Left lung (tissue), 14 donors: ENCODE results near the gene BMPR2. TPM values are rescaled to one million over a fixed set of nuclear protein-coding genes. Genes with fewer than 3 reads are reported as not detected.

Source experiments
- ATAC-seq: fragments of 200-7000 bp; cut with Tn5 transposase; one replicate; pipeline ENCODE4 v1.9.1; 2020; ENCODE audit warnings: moderate library complexity
- DNase-seq, 4 donors: peaks; one replicate each; pipeline ENCODE4 v3.0.0-alpha.2; 2013 to 2020
- H3K27ac ChIP-seq, 2 donors: fragments of 200-600 bp; sonication (generic) in 1 of 2; one replicate each; pipeline versions ENCODE4 v1.5.0 to v1.8.0; 2020 to 2021
- H3K27me3 ChIP-seq, 2 donors: fragments of 200-600 bp; sonication (generic) in 1 of 2; one replicate each; pipeline versions ENCODE4 v1.5.0 to v1.8.0; 2020 to 2021
- H3K36me3 ChIP-seq, 2 donors: fragments of 200-600 bp; sonication (generic) in 1 of 2; one replicate each; pipeline versions ENCODE4 v1.5.0 to v1.8.0; 2020 to 2021
- H3K4me1 ChIP-seq, 2 donors: fragments of 200-600 bp; one replicate each; pipeline ENCODE4 v1.8.0; 2021
- H3K4me3 ChIP-seq, 2 donors: fragments of 200-600 bp; sonication (generic) in 1 of 2; one replicate each; pipeline versions ENCODE4 v1.5.0 to v1.8.0; 2020 to 2021; ENCODE audit warnings: mild to moderate bottlenecking in 1 of 2
- H3K9me3 ChIP-seq, 2 donors: fragments of 200-600 bp; sonication (generic) in 1 of 2; one replicate each; pipeline versions ENCODE4 v1.5.0 to v1.8.0; 2020 to 2021
- CTCF ChIP-seq, 2 donors: fragments of 200-600 bp; sonication (generic) in 1 of 2; IDR thresholded peaks; one replicate each; pipeline versions ENCODE4 v1.5.0 to v1.8.0; 2021; ENCODE audit warnings: antibody characterized with exemption in 2 of 2
- intact Hi-C, 2 donors: fragments of 100-400 bp; cut with DNase I; formaldehyde crosslinking; loops; one replicate each; pipeline versions ENCODE4 v1.11.2 to v1.14.2; 2022
- long read RNA-seq, 12 donors: library from polyadenylated mRNA in 2 of 12; unstranded in 2 of 12; transcript quantifications; one replicate each; pipeline ENCODE4 v2.0.0 and lab custom pipeline, GENCODE V29; 2019 to 2026
- polyA plus RNA-seq, 6 donors: library from polyadenylated mRNA; unstranded; fragments of 120-200 nt; gene quantifications; one replicate each; pipeline ENCODE4 v1.2.1, GENCODE V29; 2013; ENCODE audit not compliant: insufficient read length in 6 of 6
- total RNA-seq, 2 donors: library from RNA; stranded (reverse); fragmentation: NEBNext Ultra II Directional; extraction: Animal tissue kit (Norgen Biotek cat#: 25700); gene quantifications; one replicate each; pipeline ENCODE4 v1.2.1, GENCODE V29; 2021
- donor health status: DM: no; HTN: yes; CAD: no.
- donor health status: DM: no; HTN: no; CAD: no.

BMPR2 gene
- total RNA-seq (10 to 100 TPM; 88.7 to 99.7 TPM), polyA plus RNA-seq (10 to 100 TPM; 68.3 to 89.3 (median 77.3) TPM)
- long read RNA-seq, donor 1, partial matches to known transcripts: 23 of 23 reads
- long read RNA-seq, donor 1, other reads (novel, unspliced or antisense): 0 of 23 reads
- long read RNA-seq, donor 2, full-length matches to known transcripts: 2 of 30 reads
- long read RNA-seq, donor 2, partial matches to known transcripts: 28 of 30 reads
- long read RNA-seq, donor 2, other reads (novel, unspliced or antisense): 0 of 30 reads
- long read RNA-seq, donor 3, full-length matches to known transcripts: 3 of 8 reads
- long read RNA-seq, donor 3, partial matches to known transcripts: 5 of 8 reads
- long read RNA-seq, donor 3, other reads (novel, unspliced or antisense): 0 of 8 reads
- long read RNA-seq, donor 4, partial matches to known transcripts: 0 of 2 reads
- long read RNA-seq, donor 4, other reads (novel, unspliced or antisense): 2 of 2 reads
- long read RNA-seq, donor 5, partial matches to known transcripts: 23 of 23 reads
- long read RNA-seq, donor 5, other reads (novel, unspliced or antisense): 0 of 23 reads
- long read RNA-seq, donor 6, full-length matches to known transcripts: 1 of 17 reads
- long read RNA-seq, donor 6, partial matches to known transcripts: 16 of 17 reads
- long read RNA-seq, donor 6, other reads (novel, unspliced or antisense): 0 of 17 reads
- long read RNA-seq, donor 7, partial matches to known transcripts: 8 of 8 reads
- long read RNA-seq, donor 7, other reads (novel, unspliced or antisense): 0 of 8 reads
- long read RNA-seq, donor 8, full-length matches to known transcripts: 1 of 24 reads
- long read RNA-seq, donor 8, partial matches to known transcripts: 23 of 24 reads
- long read RNA-seq, donor 8, other reads (novel, unspliced or antisense): 0 of 24 reads
- long read RNA-seq, donor 9: 0 reads
- long read RNA-seq, donor 10: 0 reads
- long read RNA-seq, donor 11, full-length matches to known transcripts: 1 of 14 reads
- long read RNA-seq, donor 11, partial matches to known transcripts: 13 of 14 reads
- long read RNA-seq, donor 11, other reads (novel, unspliced or antisense): 0 of 14 reads
- long read RNA-seq, donor 12, full-length matches to known transcripts: 5 of 5 reads
- long read RNA-seq, donor 12, partial matches to known transcripts: 0 of 5 reads
- long read RNA-seq, donor 12, other reads (novel, unspliced or antisense): 0 of 5 reads

GRCh38 chr2:202375609-202376408 lies at the start of gene BMPR2:
Gene BMPR2 (plus strand): TSS chr2:202376327. CDS start chr2:202377475, 1,148 bp downstream.
- peaks cover 5 to 36% of the 10 kb centered on the region in 2 donors for H3K4me1 ChIP-seq
- intact Hi-C loops: no loop called here
- no peaks in the 10 kb centered on the region for H3K9me3 ChIP-seq
- peak within 1 kb of the TSS; percentile 95 to 98 for H3K27ac ChIP-seq
- DNase-seq: peak; percentile 91 to 96 (median 94)
- H3K27me3 ChIP-seq: peaks cover 0 to 9% of the 10 kb centered on the region in 2 donors
- H3K36me3 ChIP-seq: no peaks in the 10 kb centered on the region
- H3K4me3 ChIP-seq: peak within 1 kb of the TSS; percentile 70 to 84
- no peak for TF ChIP-seq CTCF (IDR thresholded peaks at IDR 0.05)
- ATAC-seq: peak; percentile 84

- DNase-seq (no peak), ATAC-seq (no peak)
These were observed 48.3 kb upstream of the BMPR2 start for GRCh38 chr2:202327858-202328257.

GRCh38 chr2:202335791-202336467 lies 40.2 kb upstream of the BMPR2 start:
- H3K27me3 ChIP-seq: no peaks in the 10 kb centered on the region
- H3K4me3 ChIP-seq: no peak overlapping the region
- no peaks in the 10 kb centered on the region for H3K4me1 ChIP-seq
- DNase-seq (no peak), ATAC-seq (no peak)
- intact Hi-C loops: no loop called here
- no peak overlapping the region for H3K27ac ChIP-seq
- no peak for TF ChIP-seq CTCF (IDR thresholded peaks at IDR 0.05)
- H3K36me3 ChIP-seq: no peaks in the 10 kb centered on the region
- no peaks in the 10 kb centered on the region for H3K9me3 ChIP-seq

More at GRCh38 chr2:202327858-202328257, 48.3 kb upstream of the BMPR2 start:
- no peaks in the 10 kb centered on the region for H3K27me3 ChIP-seq
- no peaks in the 10 kb centered on the region for H3K4me1 ChIP-seq
- no peaks in the 10 kb centered on the region for H3K9me3 ChIP-seq
- no peak for TF ChIP-seq CTCF (IDR thresholded peaks at IDR 0.05)
- intact Hi-C loops: no loop called here
- H3K27ac ChIP-seq: no peak overlapping the region
- H3K4me3 ChIP-seq: no peak overlapping the region
- peaks cover 0 to 6% of the 10 kb centered on the region in 2 donors for H3K36me3 ChIP-seq

GRCh38 chr2:202337151-202337550 lies 39.0 kb upstream of the BMPR2 start:
- Histone ChIP-seq H3K9me3 (no peaks in the 10 kb centered on the region), H3K4me1 (no peaks in the 10 kb centered on the region), H3K4me3 (no peak overlapping the region), H3K27ac (no peak overlapping the region), H3K27me3 (no peaks in the 10 kb centered on the region), H3K36me3 (no peaks in the 10 kb centered on the region)
- DNase-seq (no peak), ATAC-seq (no peak)
- intact Hi-C loops: no loop called here
- TF ChIP-seq CTCF (IDR thresholded peaks at IDR 0.05): no peak
